Stimulated activated CD4-positive, alpha-beta T cell treated with anti-CD3 and anti-CD28 coated beads, Interleukin-15, amount 100 ng/mL, for 24 hours (primary cell): Measurements from ENCODE around the gene ZSCAN18.

Experiments used
- DNase-seq: peaks from one replicate; pipeline ENCODE4 v3.0.0-alpha.2; 2020

The ZSCAN18 gene

GRCh38 chr19:58085348-58085875 is 12.6 kb downstream of the ZSCAN18 start:
- no peak for DNase-seq

- no peak for DNase-seq
Measured at GRCh38 chr19:58084596-58085347, 13.3 kb downstream of the ZSCAN18 start.

GRCh38 chr19:58083021-58083420 is 15.0 kb downstream of the ZSCAN18 start:
- DNase-seq, result no peak

GRCh38 chr19:58079792-58080191 is 18.2 kb downstream of the ZSCAN18 start:
- DNase-seq, result no peak

GRCh38 chr19:58067240-58067912 is 30.7 kb downstream of the ZSCAN18 start:
- no peak for DNase-seq

- DNase-seq, result no peak
Measured at GRCh38 chr19:58063712-58064111, 34.3 kb downstream of the ZSCAN18 start.

GRCh38 chr19:58060231-58060630 is 37.8 kb downstream of the ZSCAN18 start:
- DNase-seq, result no peak

GRCh38 chr19:58059671-58060078 is 38.4 kb downstream of the ZSCAN18 start:
- DNase-seq, result no peak

- peak; percentile 67 for DNase-seq
Measured at GRCh38 chr19:58059003-58059670, 38.9 kb downstream of the ZSCAN18 start, which contains the start of gene ZNF135. ZNF135 (plus strand) TSS chr19:58059282; CDS start chr19:58060003, 721 bp downstream.

- no peak for DNase-seq
Measured at GRCh38 chr19:58058467-58058866, 39.6 kb downstream of the ZSCAN18 start.

- DNase-seq, result no peak
Measured at GRCh38 chr19:58056861-58057260, 41.2 kb downstream of the ZSCAN18 start.

- no peak for DNase-seq
Measured at GRCh38 chr19:58056261-58056660, 41.8 kb downstream of the ZSCAN18 start.

- no peak for DNase-seq
Measured at GRCh38 chr19:58054901-58055874, 42.8 kb downstream of the ZSCAN18 start.

- DNase-seq, result no peak
Measured at GRCh38 chr19:58053480-58054156, 44.4 kb downstream of the ZSCAN18 start.

GRCh38 chr19:58052256-58052655 is 45.8 kb downstream of the ZSCAN18 start:
- no peak for DNase-seq

- no peak for DNase-seq
Measured at GRCh38 chr19:58047672-58048071, 50.4 kb downstream of the ZSCAN18 start.

GRCh38 chr19:58046856-58047255 is 51.2 kb downstream of the ZSCAN18 start:
- no peak for DNase-seq

- no peak for DNase-seq
Measured at GRCh38 chr19:58045411-58046050, 52.5 kb downstream of the ZSCAN18 start.

GRCh38 chr19:58044886-58045285 is 53.1 kb downstream of the ZSCAN18 start:
- no peak for DNase-seq

GRCh38 chr19:58044391-58044790 is 53.6 kb downstream of the ZSCAN18 start:
- no peak for DNase-seq
